Measurements from ENCODE around the gene ARSG. TPM values are rescaled to one million over a fixed set of nuclear protein-coding genes. Genes with fewer than 3 reads are reported as not detected.

The ARSG gene
- total and polyA plus RNA-seq, 9 of the 15 experiments (the other 6 are each of a cell fraction or from before 2014, with no cell fraction given) = 1.0 to 5.6 (median 1.8) TPM

DNA sequence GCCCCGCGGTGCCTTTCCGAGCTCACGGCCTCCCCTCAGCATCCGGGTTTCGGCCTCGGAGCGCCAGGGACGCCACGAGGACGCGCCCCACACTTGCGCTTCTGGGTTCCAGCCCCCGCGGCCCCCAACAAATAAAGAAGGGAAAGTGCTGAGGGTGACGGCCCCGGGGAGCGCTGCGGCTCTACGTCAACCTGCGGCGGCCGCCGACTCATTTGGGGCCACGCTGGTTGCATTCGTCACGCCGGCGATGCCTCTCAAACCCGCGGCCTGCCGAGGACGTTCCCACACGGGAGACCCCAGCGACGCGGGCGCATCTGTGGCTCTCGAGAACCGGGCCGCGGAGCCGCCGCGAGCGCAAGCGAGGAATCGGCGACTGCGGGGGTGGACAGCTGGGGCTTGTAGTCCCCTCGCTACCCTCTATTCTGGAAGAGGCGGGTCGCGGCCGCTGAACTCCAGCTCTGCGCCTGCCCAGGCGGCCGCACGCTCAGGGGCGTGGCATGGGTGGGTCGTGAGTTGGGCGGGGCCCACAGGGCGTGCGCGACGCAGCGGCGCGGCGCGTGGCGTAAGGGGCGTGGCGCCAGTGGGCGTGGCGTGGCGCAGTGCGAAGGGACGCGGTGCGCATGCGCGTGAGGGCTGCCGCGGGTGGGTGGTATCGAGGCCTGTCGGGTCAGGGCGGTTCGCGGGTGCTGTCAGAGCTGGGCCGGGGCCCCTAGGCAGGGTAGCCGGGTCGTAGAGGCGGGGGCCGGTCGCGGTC, 43.7 kb upstream of the ARSG start, which contains the start of gene AMZ2 (continued):
- TF ChIP-seq, protein P1, sequence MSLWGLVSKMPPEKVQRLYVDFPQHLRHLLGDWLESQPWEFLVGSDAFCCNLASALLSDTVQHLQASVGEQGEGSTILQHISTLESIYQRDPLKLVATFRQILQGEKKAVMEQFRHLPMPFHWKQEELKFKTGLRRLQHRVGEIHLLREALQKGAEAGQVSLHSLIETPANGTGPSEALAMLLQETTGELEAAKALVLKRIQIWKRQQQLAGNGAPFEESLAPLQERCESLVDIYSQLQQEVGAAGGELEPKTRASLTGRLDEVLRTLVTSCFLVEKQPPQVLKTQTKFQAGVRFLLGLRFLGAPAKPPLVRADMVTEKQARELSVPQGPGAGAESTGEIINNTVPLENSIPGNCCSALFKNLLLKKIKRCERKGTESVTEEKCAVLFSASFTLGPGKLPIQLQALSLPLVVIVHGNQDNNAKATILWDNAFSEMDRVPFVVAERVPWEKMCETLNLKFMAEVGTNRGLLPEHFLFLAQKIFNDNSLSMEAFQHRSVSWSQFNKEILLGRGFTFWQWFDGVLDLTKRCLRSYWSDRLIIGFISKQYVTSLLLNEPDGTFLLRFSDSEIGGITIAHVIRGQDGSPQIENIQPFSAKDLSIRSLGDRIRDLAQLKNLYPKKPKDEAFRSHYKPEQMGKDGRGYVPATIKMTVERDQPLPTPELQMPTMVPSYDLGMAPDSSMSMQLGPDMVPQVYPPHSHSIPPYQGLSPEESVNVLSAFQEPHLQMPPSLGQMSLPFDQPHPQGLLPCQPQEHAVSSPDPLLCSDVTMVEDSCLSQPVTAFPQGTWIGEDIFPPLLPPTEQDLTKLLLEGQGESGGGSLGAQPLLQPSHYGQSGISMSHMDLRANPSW (CRISPR knock-in tag; IDR thresholded peaks at IDR 0.05) = no peak
- TF ChIP-seq E2F3 (CRISPR knock-in tag; IDR thresholded peaks at IDR 0.05) = no peak
- no peak for TF ChIP-seq SMARCE1 (IDR thresholded peaks at IDR 0.05)
- no peak for TF ChIP-seq TSHZ1 (CRISPR knock-in tag; IDR thresholded peaks at IDR 0.05)
- no peak for TF ChIP-seq SMC3 (conservative IDR thresholded peaks at IDR 0.05; ENCODE audit: insufficient read depth, low read depth, low read length)
- TF ChIP-seq, protein P2, sequence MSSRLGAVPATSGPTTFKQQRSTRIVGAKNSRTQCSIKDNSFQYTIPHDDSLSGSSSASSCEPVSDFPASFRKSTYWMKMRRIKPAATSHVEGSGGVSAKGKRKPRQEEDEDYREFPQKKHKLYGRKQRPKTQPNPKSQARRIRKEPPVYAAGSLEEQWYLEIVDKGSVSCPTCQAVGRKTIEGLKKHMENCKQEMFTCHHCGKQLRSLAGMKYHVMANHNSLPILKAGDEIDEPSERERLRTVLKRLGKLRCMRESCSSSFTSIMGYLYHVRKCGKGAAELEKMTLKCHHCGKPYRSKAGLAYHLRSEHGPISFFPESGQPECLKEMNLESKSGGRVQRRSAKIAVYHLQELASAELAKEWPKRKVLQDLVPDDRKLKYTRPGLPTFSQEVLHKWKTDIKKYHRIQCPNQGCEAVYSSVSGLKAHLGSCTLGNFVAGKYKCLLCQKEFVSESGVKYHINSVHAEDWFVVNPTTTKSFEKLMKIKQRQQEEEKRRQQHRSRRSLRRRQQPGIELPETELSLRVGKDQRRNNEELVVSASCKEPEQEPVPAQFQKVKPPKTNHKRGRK (tag; IDR thresholded peaks at IDR 0.05) = no peak
- no peak for TF ChIP-seq ZBTB34 (CRISPR knock-in tag; IDR thresholded peaks at IDR 0.05)
- TF ChIP-seq CREM (IDR thresholded peaks at IDR 0.05; ENCODE audit: low read depth) = peak; percentile 83
- no peak for TF ChIP-seq TRIM24 (IDR thresholded peaks at IDR 0.05)
- no peak; the same call in 1 of the 2 replicates for TF ChIP-seq CEBPG (CRISPR knock-in tag; IDR thresholded peaks at IDR 0.05)
- no peak for TF ChIP-seq CEBPG (tag; conservative IDR thresholded peaks at IDR 0.05 in 1 of 2, IDR thresholded peaks at IDR 0.05 in 1 of 2)
- no peak for TF ChIP-seq OTX1 (CRISPR knock-in tag; IDR thresholded peaks at IDR 0.05)
- TF ChIP-seq ZNF583 (CRISPR knock-in tag; IDR thresholded peaks at IDR 0.05) = no peak
- TF ChIP-seq SAFB2 (IDR thresholded peaks at IDR 0.05; ENCODE audit: borderline replicate concordance, low read depth, low read length, severe bottlenecking) = no peak
- TF ChIP-seq TEAD2 (tag; IDR thresholded peaks at IDR 0.05) = no peak
- TF ChIP-seq SOX6 (IDR thresholded peaks at IDR 0.05) = no peak
- TF ChIP-seq, protein P3, sequence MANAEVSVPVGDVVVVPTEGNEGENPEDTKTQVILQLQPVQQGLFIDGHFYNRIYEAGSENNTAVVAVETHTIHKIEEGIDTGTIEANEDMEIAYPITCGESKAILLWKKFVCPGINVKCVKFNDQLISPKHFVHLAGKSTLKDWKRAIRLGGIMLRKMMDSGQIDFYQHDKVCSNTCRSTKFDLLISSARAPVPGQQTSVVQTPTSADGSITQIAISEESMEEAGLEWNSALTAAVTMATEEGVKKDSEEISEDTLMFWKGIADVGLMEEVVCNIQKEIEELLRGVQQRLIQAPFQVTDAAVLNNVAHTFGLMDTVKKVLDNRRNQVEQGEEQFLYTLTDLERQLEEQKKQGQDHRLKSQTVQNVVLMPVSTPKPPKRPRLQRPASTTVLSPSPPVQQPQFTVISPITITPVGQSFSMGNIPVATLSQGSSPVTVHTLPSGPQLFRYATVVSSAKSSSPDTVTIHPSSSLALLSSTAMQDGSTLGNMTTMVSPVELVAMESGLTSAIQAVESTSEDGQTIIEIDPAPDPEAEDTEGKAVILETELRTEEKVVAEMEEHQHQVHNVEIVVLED (CRISPR knock-in tag; IDR thresholded peaks at IDR 0.05) = peak; percentile 98
